Measurements from ENCODE around the gene CCDC15. TPM values are rescaled to one million over a fixed set of nuclear protein-coding genes. Genes with fewer than 3 reads are reported as not detected.

The CCDC15 gene
- total RNA-seq, 1 donor from 2014 or later = not detected

DNA sequence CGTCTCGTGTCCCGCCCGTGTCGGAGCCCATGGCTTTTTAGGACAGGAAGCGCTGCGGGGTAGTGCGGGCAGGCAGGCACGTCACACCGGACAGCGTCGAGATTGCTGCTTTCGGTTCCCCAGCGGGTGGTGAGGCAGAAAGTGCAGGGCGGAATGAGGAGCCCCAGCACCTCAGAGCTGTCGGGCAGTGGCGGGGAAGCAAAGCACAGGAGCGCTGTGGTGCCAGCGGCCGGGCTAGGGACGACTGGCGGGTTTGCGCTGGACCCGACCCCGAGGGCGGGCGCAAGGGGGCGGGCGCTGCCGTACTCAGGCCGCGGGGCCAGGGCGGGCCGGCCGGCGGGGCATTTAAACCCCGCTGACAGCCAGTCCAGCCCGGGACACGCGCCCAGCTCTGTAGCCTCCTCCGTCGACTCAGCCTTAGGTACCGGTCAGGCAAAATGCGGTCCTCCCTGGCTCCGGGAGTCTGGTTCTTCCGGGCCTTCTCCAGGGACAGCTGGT, 109.0 kb downstream of the CCDC15 start, which contains the start of gene SLC37A2:
Gene SLC37A2, plus strand, starts transcription at position 375 of the 498 bp plus-strand sequence. Its CDS starts 63 bp downstream, at position 438.
- Histone ChIP-seq H3K27ac (peak within 1 kb of the TSS; percentile 63 to 66), H3K9me3 (no peaks in the 10 kb centered on the region), H3K27me3 (no peaks in the 10 kb centered on the region), H3K4me1 (peaks cover 7 to 11% of the 10 kb centered on the region in 2 donors), H3K4me3 (peak within 1 kb of the TSS; percentile 72 to 73), H3K36me3 (no peaks in the 10 kb centered on the region)
- peak; percentile 51 to 82 for DNase-seq (ENCODE audit: low spot score in 2 of 2)
- peak in 2 of 3 experiments; percentile 9 to 37 for TF ChIP-seq CTCF (IDR thresholded peaks at IDR 0.05)
- intact Hi-C loops (cut with DNase I) = no loop called here

DNA sequence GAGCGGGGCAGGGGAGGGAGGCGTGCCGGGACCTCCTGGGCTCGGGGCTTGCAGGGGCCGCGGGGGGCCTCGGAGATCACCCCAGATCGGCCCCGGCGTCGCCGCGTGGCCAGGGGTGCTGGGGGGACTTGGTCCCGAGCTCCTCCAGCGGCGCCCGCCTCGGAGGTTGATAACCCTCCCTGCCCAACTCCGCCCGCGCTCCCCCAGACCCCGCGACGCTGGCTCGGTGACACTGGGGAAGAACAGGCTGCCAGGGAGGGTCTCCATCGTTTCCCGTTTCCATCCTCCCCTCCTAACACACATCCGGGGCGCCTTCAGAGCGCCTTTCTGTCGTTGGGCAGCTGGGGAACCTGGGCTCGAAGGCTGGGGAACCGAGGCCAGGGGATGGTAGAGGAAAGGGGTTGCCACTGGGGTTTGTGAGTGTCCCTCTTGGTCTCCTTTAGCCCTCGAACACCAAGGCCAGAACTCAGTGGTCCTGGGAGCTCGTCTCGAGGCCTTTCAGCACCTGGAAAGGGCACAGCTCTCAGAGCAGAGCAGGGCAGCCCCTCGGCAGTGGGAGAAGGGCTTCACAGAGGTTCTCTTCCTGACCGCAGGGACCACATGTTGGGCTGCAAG, 109.5 kb downstream of the CCDC15 start:
- TF ChIP-seq CTCF (IDR thresholded peaks at IDR 0.05) = no peak
- DNase-seq (ENCODE audit: low spot score in 2 of 2) = no peak
- peak overlapping the region; percentile 63 to 66 for H3K27ac ChIP-seq

DNA sequence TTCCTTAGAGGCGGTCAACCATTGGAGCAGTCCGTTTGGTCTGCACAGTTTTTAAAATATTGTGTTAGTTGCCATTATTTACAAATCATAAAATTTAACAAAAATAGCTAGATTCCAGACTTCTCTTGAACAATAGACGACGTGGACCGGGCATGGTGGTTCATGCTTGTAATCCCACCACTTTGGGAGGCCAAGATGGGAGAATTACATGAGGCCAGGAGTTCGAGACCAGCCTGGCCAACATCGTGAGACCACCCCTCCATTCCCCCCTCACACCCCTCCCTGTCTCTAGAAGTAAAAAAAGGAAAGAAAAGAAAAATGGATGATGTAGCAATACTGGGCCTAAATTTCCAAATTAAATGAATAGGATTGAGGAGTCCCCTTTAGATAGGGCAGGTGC, 110.1 kb downstream of the CCDC15 start:
- intact Hi-C loops (cut with DNase I) = no loop called here
- no peak for TF ChIP-seq CTCF (IDR thresholded peaks at IDR 0.05)
- H3K27ac ChIP-seq = peak overlapping the region; percentile 63 to 66
- H3K27me3 ChIP-seq = no peaks in the 10 kb centered on the region
- no peaks in the 10 kb centered on the region for H3K36me3 ChIP-seq
- peak overlapping the region; percentile 72 to 73 for H3K4me3 ChIP-seq
- H3K9me3 ChIP-seq = no peaks in the 10 kb centered on the region
- DNase-seq (ENCODE audit: low spot score in 2 of 2) = no peak
- H3K4me1 ChIP-seq = peaks cover 7 to 11% of the 10 kb centered on the region in 2 donors

More for the DNA sequence above, 109.5 kb downstream of the CCDC15 start:
- no peaks in the 10 kb centered on the region for H3K9me3 ChIP-seq
- H3K4me1 ChIP-seq = peaks cover 7 to 11% of the 10 kb centered on the region in 2 donors
- intact Hi-C loops (cut with DNase I) = no loop called here
- no peaks in the 10 kb centered on the region for H3K36me3 ChIP-seq
- peak overlapping the region; percentile 72 to 73 for H3K4me3 ChIP-seq
- no peaks in the 10 kb centered on the region for H3K27me3 ChIP-seq

DNA sequence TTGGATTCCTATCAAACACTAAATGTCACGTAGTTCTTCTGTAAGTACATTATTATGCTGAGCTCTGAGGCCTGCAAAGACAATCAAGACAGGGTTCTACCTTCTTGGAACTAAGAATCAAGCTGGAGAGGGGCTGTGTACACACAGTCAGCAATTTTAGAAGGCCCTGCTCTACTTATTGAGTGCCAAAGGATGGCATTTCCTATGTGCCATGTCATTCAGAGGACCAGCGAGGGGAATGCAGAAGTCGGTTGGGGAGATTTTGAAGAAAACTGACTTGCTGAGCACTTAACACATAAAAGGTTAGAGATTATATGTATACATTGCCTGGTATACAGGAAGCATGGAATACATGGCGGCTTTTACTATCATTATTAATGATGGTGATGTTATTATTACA, 114.4 kb downstream of the CCDC15 start:
- Histone ChIP-seq H3K27me3 (no peaks in the 10 kb centered on the region), H3K4me1 (peaks cover 4 to 7% of the 10 kb centered on the region in 2 donors), H3K27ac (no peak overlapping the region), H3K36me3 (no peaks in the 10 kb centered on the region), H3K4me3 (no peak overlapping the region), H3K9me3 (no peaks in the 10 kb centered on the region)
- no peak for DNase-seq (ENCODE audit: low spot score in 2 of 2)
- no peak for TF ChIP-seq CTCF (IDR thresholded peaks at IDR 0.05)
- intact Hi-C loops (cut with DNase I) = no loop called here

GRCh38 chr11:125069008-125069407, 115.0 kb downstream of the CCDC15 start:
- DNase-seq (ENCODE audit: low spot score in 2 of 2) = no peak
- H3K9me3 ChIP-seq = no peaks in the 10 kb centered on the region
- no peak overlapping the region for H3K4me3 ChIP-seq
- no peak overlapping the region for H3K27ac ChIP-seq
- no peak for TF ChIP-seq CTCF (IDR thresholded peaks at IDR 0.05)
- intact Hi-C loops (cut with DNase I) = no loop called here
- peaks cover 0 to under 1% of the 10 kb centered on the region in 2 donors for H3K4me1 ChIP-seq
- H3K27me3 ChIP-seq = no peaks in the 10 kb centered on the region
- no peaks in the 10 kb centered on the region for H3K36me3 ChIP-seq

All from ascending aorta (tissue), 2 donors.